Measurements from ENCODE around the gene TAF7. TPM values are rescaled to one million over a fixed set of nuclear protein-coding genes. Genes with fewer than 3 reads are reported as not detected.
A peak's percentile ranks its signal among the peaks of the same experiment; 100 is the strongest.
"Not testable (repeated sequence)": the region's sequence is repeated elsewhere in the genome, so short reads cannot be mapped to it uniquely, and the experiment has no call there.

The TAF7 gene
- 65.2 TPM for total RNA-seq

- DNase-seq (ENCODE audit: low spot score): peak; percentile 91
These were observed at the start of gene TAF7 for GRCh38 chr5:141320225-141321169. Gene TAF7, minus strand, starts transcription at chr5:141320784. Its CDS starts 740 bp downstream, at chr5:141320044.

GRCh38 chr5:141366016-141366896, 45.7 kb upstream of the TAF7 start:
- no peak for DNase-seq (ENCODE audit: low spot score)

GRCh38 chr5:141363952-141364660, 43.5 kb upstream of the TAF7 start, which contains the start of gene PCDHGA5:
Gene PCDHGA5, plus strand, starts transcription at chr5:141364162. Its CDS starts 169 bp downstream, at chr5:141364331.
- DNase-seq (ENCODE audit: low spot score): no peak

GRCh38 chr5:141362719-141363118, 42.1 kb upstream of the TAF7 start:
- no peak for DNase-seq (ENCODE audit: low spot score)

- no peak for DNase-seq (ENCODE audit: low spot score)
These were observed 40.1 kb upstream of the TAF7 start for GRCh38 chr5:141360685-141361084.

GRCh38 chr5:141359790-141360426, 39.3 kb upstream of the TAF7 start, which contains the start of gene PCDHGB2:
Gene PCDHGB2, plus strand, starts transcription at chr5:141359994. Its CDS starts 142 bp downstream, at chr5:141360136.
- DNase-seq (ENCODE audit: low spot score): no peak

- no peak for DNase-seq (ENCODE audit: low spot score)
These were observed 36.4 kb upstream of the TAF7 start for GRCh38 chr5:141356950-141357349.

- no peak for DNase-seq (ENCODE audit: low spot score)
These were observed 35.5 kb upstream of the TAF7 start for GRCh38 chr5:141356133-141356532.

GRCh38 chr5:141355641-141356040, 35.1 kb upstream of the TAF7 start:
- no peak for DNase-seq (ENCODE audit: low spot score)

GRCh38 chr5:141354900-141355469, 34.4 kb upstream of the TAF7 start, which contains the start of gene PCDHGA4:
Gene PCDHGA4, plus strand, starts transcription at chr5:141355021. Its CDS starts 87 bp downstream, at chr5:141355108.
- no peak for DNase-seq (ENCODE audit: low spot score)

- no peak for DNase-seq (ENCODE audit: low spot score)
These were observed 31.0 kb upstream of the TAF7 start for GRCh38 chr5:141351591-141351990.

GRCh38 chr5:141349917-141350619, 29.5 kb upstream of the TAF7 start, which contains the start of gene PCDHGB1:
Gene PCDHGB1, plus strand, starts transcription at chr5:141350099. Its CDS starts 162 bp downstream, at chr5:141350261.
- DNase-seq (ENCODE audit: low spot score): no peak

GRCh38 chr5:141346017-141346416, 25.4 kb upstream of the TAF7 start:
- not testable (repeated sequence) for DNase-seq (ENCODE audit: low spot score)

- no peak for DNase-seq (ENCODE audit: low spot score)
These were observed 24.7 kb upstream of the TAF7 start for GRCh38 chr5:141345327-141345726.

- DNase-seq (ENCODE audit: low spot score): no peak
These were observed 23.4 kb upstream of the TAF7 start for GRCh38 chr5:141343953-141344463.

- DNase-seq (ENCODE audit: low spot score): no peak
These were observed 22.8 kb upstream of the TAF7 start, which contains the start of gene PCDHGA3 for GRCh38 chr5:141343242-141343952. Gene PCDHGA3, plus strand, starts transcription at chr5:141343829. Its CDS starts 205 bp downstream, at chr5:141344034.

- no peak for DNase-seq (ENCODE audit: low spot score)
These were observed 22.2 kb upstream of the TAF7 start for GRCh38 chr5:141342773-141343172.

GRCh38 chr5:141340781-141341354, 20.3 kb upstream of the TAF7 start:
- DNase-seq (ENCODE audit: low spot score): not testable (repeated sequence)
